Activated CD8-positive, alpha-beta T cell treated with anti-CD3 and anti-CD28 coated beads for 36 hours (primary cell): ENCODE results near the gene U2AF1L4. TPM values are rescaled to one million over a fixed set of nuclear protein-coding genes. Genes with fewer than 3 reads are reported as not detected.

ENCODE experiments used
- ATAC-seq: fragments of 200-7000 bp; cut with Tn5 transposase; one replicate; pipeline ENCODE4 v1.10.0; 2021; ENCODE audit warnings: mild to moderate bottlenecking, moderate library complexity
- CTCF ChIA-PET: fragments of 350-600 bp; sonication (Branson Sonifier 250); formaldehyde crosslinking; loops from one replicate; lab custom pipeline; 2021; ENCODE audit warnings: antibody characterized with exemption; lab: Charles Lee
- POLR2A ChIA-PET: fragments of 350-600 bp; sonication (Branson Sonifier 250); formaldehyde crosslinking; loops from one replicate; lab custom pipeline; 2021; ENCODE audit warnings: antibody characterized with exemption; lab: Charles Lee
- DNase-seq: peaks from one replicate; pipeline ENCODE4 v3.0.0-alpha.2; 2020
- H3K27ac Mint-ChIP-seq: one replicate; pipeline ENCODE4 v1.8.0; 2021; ENCODE audit warnings: mild to moderate bottlenecking, mixed read lengths
- H3K27me3 Mint-ChIP-seq: one replicate; pipeline ENCODE4 v1.8.0; 2021; ENCODE audit warnings: mixed read lengths
- H3K36me3 Mint-ChIP-seq: one replicate; pipeline ENCODE4 v1.8.0; 2021; ENCODE audit warnings: low read depth, mixed read lengths
- H3K4me1 Mint-ChIP-seq: one replicate; pipeline ENCODE4 v1.8.0; 2021; ENCODE audit warnings: low read depth, mixed read lengths
- H3K4me3 Mint-ChIP-seq: one replicate; pipeline ENCODE4 v1.8.0; 2021; ENCODE audit warnings: mild to moderate bottlenecking, moderate library complexity, mixed read lengths
- H3K9me3 Mint-ChIP-seq: one replicate; pipeline ENCODE4 v1.8.0; 2021; ENCODE audit warnings: mixed read lengths
- CTCF ChIP-seq: fragments of 200-600 bp; IDR thresholded peaks from one replicate; pipeline ENCODE4 v1.8.0; 2022; ENCODE audit warnings: antibody characterized with exemption, mild to moderate bottlenecking
- intact Hi-C: fragments of 100-400 bp; cut with micrococcal nuclease; formaldehyde crosslinking; loops from one replicate; pipeline ENCODE4 v1.10.0; 2022
- total RNA-seq, 2 experiments: library from RNA; stranded (reverse); gene quantifications; one replicate each; pipeline ENCODE4 v1.2.3, GENCODE V29; 2021

U2AF1L4 gene
- total RNA-seq, 2 experiments from 2014 or later = 41.7 to 42.5 TPM

GRCh38 chr19:35788205-35788960 lies 43.2 kb upstream of the U2AF1L4 start:
- POLR2A ChIA-PET = interaction anchor here (1.7 kb wide), 1 partner anchor 62 kb away, joined by 5 read pairs; no protein-coding TSS in a partner anchor
- Mint-ChIP-seq H3K4me3 (no peak overlapping the region), H3K27me3 (peaks cover 3% of the 10 kb centered on the region), H3K4me1 (no peaks in the 10 kb centered on the region), H3K36me3 (no peaks in the 10 kb centered on the region), H3K9me3 (no peaks in the 10 kb centered on the region), H3K27ac (no peak overlapping the region)
- DNase-seq (no peak), ATAC-seq (no peak)
- no peak for TF ChIP-seq CTCF
- intact Hi-C loops = no loop called here
- CTCF ChIA-PET = no interaction called here

GRCh38 chr19:35787227-35787799 lies 42.1 kb upstream of the U2AF1L4 start:
- DNase-seq = no peak
- ATAC-seq = no peak
- Mint-ChIP-seq H3K4me1 (no peaks in the 10 kb centered on the region), H3K27ac (no peak overlapping the region), H3K4me3 (no peak overlapping the region), H3K36me3 (no peaks in the 10 kb centered on the region), H3K27me3 (no peaks in the 10 kb centered on the region), H3K9me3 (no peaks in the 10 kb centered on the region)
- intact Hi-C loops = no loop called here
- POLR2A ChIA-PET = interaction anchor here (0.6 kb wide), 1 partner anchor 22 kb away, joined by 3 read pairs; no protein-coding TSS in a partner anchor
- no peak for TF ChIP-seq CTCF
- CTCF ChIA-PET = no interaction called here

- Mint-ChIP-seq H3K27me3 (no peaks in the 10 kb centered on the region), H3K9me3 (no peaks in the 10 kb centered on the region), H3K27ac (no peak overlapping the region), H3K36me3 (no peaks in the 10 kb centered on the region), H3K4me1 (no peaks in the 10 kb centered on the region), H3K4me3 (no peak overlapping the region)
- ChIA-PET CTCF (no interaction called here), POLR2A (interaction anchor here (0.6 kb wide), 1 partner anchor 21 kb away, joined by 3 read pairs; no protein-coding TSS in a partner anchor)
- no peak for ATAC-seq
- TF ChIP-seq CTCF = no peak
- intact Hi-C loops = no loop called here
- no peak for DNase-seq
Measured at GRCh38 chr19:35786299-35787160, 41.3 kb upstream of the U2AF1L4 start.

- DNase-seq (no peak), ATAC-seq (no peak)
- no peak for TF ChIP-seq CTCF
- no peak overlapping the region for H3K4me3 Mint-ChIP-seq
- no peaks in the 10 kb centered on the region for H3K36me3 Mint-ChIP-seq
- no peak overlapping the region for H3K27ac Mint-ChIP-seq
- intact Hi-C loops = no loop called here
- H3K9me3 Mint-ChIP-seq = no peaks in the 10 kb centered on the region
- H3K4me1 Mint-ChIP-seq = no peaks in the 10 kb centered on the region
- ChIA-PET POLR2A (no interaction called here), CTCF (no interaction called here)
- no peaks in the 10 kb centered on the region for H3K27me3 Mint-ChIP-seq
Measured at GRCh38 chr19:35785339-35785627, 40.1 kb upstream of the U2AF1L4 start.
